Measurements from ENCODE around the gene TEC.

GRCh38 chr4:48108309-48109073 lies 161.1 kb downstream of the TEC start:
- TF ChIP-seq CTCF (conservative IDR thresholded peaks at IDR 0.05): no peak
- TF ChIP-seq ZFX (IDR thresholded peaks at IDR 0.05): no peak

All from C4-2B (cell line).